ENCODE results near the gene EFCAB3.

DNA sequence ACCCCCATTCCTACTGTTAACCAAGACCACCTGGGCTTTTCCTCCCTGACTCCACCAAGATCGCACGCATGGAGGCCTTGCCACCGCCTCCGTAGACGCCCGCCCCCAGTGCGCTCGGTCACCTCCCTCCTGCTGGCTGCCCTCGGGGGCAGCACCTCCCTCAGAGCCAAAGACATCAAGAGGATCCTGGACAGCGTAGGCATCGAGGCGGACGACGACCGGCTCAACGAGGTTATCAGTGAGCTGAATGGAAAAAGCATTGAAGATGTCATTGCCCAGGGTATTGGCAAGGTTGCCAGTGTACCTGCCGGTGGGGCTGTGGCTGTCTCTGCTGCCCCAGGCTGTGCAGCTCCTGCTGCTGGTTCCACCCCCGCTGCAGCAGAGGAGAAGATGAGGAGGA is 1.2 kb downstream of the EFCAB3 start:
- no peak for TF ChIP-seq POLR2A (IDR thresholded peaks at IDR 0.05; ENCODE audit: low read length)
- no peak for TF ChIP-seq GATA1 (IDR thresholded peaks at IDR 0.05; ENCODE audit: low read depth, low read length)

Measured in erythroblast (primary cell).